GM19099 (cell line): ENCODE results near the gene ADORA3.

Source experiments
- POLR2A ChIP-seq: IDR thresholded peaks from 3 replicates; pipeline ENCODE4 v1.6.1; 2011; ENCODE audit warnings: low read depth; ENCODE audit not compliant: insufficient read length; ENCODE audit errors: extremely low read depth

The ADORA3 gene

DNA sequence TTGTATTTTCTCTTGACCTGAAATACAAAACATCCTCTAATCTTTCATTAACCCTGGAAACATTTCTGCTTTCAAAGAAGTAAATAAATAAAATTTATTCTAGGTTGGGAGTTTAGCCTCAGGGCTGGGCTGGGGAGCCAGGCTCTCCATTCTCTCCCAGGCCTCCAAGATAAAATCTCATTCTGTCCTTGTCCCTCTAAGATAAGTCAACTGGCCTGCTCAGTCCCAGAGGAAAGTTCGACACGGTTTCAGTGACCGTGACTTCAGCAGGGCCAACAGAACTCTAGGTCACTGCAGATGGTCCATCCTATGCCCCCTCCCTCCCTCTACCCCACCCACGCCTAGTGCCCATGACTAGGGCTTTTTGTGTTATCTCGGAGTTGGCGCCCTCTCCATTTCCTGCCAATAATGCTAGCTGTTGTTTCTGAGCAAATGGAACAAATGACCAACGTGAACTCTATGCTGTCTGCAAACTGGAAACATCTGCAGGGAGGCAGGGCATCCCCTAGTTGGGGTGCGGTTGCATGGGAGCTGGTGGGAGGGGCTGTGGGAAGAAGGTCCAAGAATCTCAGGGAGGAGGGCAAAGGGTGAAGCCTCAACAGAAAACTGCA, 10.1 kb upstream of the ADORA3 start:
- TF ChIP-seq POLR2A, result no peak

DNA sequence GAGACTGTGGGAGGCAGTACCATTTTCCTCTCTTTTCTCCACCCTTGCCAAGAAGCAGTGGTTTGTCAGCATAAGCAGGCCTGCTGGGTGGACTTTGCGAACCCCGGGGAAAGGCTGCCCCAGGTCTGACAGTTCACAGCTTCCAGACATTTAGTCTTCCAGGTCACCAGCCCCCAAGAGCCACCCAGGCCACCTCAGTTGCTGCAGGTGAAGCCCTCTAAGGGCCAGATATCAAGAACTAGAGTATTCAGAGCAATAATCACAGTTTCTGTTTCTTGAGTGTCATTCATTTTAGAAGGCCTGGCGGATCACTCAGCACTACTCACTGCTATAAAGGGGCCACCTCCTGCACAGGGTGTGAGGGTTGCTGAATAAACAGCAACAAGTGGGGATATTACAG, 9.5 kb upstream of the ADORA3 start:
- TF ChIP-seq POLR2A, result no peak

GRCh38 chr1:111512132-111512889, 8.9 kb upstream of the ADORA3 start:
- TF ChIP-seq POLR2A, result no peak

DNA sequence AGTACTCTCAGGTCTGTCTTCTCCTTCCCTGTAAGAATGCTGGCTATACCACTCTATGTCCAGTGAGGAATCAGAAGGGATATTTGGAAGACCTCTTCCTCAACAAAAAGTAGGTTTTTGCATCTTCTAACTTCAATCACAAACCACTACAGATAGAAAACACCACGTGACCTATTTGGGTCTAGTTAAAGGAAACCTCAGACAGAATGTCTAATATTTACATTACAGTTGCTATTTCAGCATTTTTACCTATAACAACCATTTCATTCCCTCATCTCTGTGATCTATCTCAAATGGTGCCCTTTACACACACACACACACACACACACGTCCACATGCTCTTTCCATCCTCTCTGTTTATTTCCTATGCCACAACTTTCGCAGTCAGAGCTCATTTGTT, 7.9 kb upstream of the ADORA3 start:
- TF ChIP-seq POLR2A, result no peak

DNA sequence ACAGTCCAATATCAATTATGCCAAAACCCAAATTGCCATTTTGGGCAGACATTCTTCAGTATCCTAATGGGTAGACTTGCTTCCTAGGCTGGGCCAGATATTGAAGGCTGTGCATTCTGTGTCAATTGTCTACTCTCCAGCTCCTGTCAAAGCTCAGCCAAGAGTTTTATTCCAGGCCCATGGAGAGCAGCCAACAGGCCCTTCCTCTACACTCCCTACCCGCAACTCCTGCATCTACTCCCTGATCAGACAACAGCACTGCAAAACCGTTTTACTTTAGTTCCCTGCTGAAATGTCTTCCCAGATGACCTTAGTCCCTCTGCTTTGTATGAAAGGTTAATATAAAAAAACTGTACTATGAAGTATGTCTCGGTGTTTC, 6.6 kb upstream of the ADORA3 start:
- TF ChIP-seq POLR2A, result no peak

DNA sequence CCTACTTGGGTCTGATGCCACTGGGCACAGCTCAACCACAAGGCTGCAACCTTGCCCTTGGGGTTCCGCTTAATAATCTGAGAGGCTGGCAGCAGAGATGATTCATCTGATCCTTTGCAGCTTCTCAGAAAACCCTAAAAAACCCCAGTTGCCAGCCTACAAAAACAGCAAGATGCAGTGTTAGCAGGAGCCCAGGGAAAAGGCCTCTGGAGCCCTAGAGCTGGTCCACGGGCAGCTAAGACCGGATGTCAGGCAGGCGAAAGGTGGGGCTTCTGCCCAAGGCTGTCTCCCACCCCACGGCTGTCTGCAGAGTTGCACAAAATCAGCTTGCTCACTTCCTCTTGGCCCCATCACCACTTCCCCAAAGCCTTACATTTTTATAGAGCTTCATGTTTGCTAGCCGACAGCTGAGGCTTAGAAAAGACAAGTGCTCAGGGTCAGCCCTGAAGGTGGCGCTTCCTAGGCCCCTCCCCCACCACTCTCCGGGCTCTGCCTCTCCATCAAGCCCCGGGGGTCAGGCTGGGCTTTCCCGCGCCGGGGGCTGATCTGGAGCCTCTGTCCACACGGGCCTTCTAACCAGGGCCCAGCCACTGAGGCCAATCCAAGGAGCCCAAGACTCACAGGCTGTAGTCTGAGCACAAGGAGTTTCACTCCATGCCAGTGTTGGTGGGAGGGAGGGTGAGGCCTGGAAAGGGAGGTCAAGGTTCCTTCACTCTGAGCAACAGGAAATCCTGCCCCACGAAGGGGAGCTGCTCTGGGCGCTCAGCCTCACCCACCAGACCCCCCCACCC, 4.2 kb upstream of the ADORA3 start:
- TF ChIP-seq POLR2A, result peak; percentile 62

- TF ChIP-seq POLR2A, result no peak
Observed at GRCh38 chr1:111506561-111506960, 3.1 kb upstream of the ADORA3 start.

GRCh38 chr1:111505641-111506119, 2.2 kb upstream of the ADORA3 start:
- peak; percentile 60 for TF ChIP-seq POLR2A

DNA sequence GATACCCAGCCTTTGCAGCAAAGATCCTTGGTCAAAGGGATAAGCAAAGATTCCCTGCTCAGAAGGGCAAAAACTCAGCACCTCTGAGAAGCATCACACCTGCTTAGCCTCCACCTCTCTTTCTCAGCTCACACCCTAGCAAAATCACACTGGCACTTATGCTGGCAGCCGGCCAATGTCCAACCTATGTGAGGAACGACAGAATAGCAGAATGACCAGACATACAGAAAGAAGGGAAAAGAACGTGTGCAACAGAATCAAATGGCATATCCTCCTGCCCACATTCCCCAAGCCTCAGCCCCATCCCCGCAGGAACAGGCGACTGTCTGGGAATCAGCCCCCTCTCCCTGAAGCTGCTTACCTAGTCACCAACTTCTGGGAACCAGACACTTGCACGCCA, 664 bp upstream of the ADORA3 start:
- no peak for TF ChIP-seq POLR2A

DNA sequence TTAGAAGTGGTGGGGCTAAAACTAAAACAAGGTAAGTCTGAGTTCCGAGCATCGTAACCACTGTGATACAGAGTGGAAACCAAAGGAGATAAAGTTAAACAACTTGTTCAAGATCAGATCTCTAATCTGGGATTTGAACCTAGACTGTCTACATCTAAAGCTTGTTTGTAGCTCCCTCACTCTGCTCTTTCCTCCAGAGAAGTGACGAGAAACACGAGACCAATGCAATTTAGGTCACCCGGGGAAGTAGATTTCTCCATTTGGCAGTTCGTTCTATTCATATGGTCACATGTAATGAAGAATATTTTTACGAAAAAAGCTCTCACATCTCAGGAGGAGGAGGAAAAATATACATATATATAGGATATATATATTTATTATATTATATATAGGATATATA, 1.8 kb downstream of the ADORA3 start:
- no peak for TF ChIP-seq POLR2A

DNA sequence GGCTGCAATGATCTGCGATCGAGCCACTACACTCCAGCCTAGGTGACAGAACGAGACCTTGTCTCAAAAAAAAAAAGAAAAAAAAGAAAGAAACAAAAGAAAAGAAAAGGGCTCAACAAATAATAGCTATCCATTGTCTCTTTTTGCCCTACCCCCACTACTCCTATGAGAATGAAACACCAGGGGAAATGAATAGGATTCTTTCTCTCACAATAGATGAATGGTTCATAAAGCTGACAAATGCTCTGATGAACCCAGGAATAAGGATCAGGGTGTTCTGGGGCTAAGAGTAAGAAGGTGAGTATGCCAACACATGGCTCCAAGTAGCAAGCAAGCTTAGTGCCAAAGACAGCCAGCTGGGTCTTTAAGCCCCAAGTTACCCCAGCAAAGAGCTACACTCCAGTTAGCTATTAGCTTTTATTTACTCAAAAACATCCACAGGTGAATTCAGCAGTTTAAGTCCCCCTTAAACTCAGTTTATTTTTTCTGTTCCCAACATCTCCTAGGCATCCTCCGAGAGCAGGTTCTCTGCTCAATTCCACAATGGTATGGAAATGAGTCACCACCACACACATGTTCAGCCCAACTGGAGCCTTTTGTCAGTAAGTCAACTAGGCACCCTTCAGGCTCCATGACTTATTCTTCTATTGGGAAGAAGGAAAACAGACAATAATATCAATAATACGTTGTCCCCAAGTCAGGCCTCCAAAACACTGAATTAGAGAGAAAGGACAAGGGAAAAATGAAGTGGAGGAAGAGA, 4.2 kb downstream of the ADORA3 start:
- no peak for TF ChIP-seq POLR2A

DNA sequence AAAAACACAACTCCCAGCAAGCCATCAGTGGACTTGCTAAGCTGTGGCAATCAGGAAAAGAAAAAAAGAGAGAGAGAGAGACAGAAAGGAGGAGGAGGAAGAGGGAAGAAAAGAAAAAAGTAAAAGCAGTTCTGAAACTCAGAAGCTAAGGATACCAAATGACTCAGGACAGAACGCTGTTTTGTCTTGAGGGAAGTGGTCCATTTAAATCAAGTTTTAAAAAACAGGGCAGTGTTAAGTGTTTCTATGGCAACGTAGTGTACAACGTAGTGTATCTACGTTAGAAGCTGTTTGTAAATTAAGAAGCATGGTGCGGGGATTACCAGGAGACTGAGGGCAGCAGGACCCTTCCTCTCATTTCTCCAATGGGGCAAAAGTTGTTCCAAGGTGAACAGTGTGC, 5.8 kb downstream of the ADORA3 start:
- no peak for TF ChIP-seq POLR2A

DNA sequence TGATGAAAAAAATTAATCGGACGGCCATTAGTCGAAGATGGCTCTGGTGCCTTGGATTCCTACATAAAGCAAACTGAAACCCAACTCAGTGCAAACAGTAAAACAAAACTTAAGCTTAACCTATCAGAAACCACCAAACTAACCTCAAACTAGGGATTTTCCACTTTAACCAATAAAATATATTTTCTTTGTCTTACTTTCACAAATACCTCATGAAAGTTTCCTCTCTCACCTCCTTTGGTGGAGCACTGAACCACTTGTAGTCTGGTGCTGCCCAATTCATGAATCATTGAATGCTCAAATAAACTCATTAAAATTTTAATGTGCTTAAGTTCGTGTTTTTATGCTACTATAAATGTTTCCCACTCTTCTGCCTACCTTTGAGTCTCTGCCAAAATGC, 7.0 kb downstream of the ADORA3 start:
- TF ChIP-seq POLR2A, result no peak

GRCh38 chr1:111491070-111491469, 12.4 kb downstream of the ADORA3 start:
- no peak for TF ChIP-seq POLR2A

- TF ChIP-seq POLR2A, result no peak
Observed at GRCh38 chr1:111490220-111490619, 13.2 kb downstream of the ADORA3 start.
